Kasumi-1 (cell line): ENCODE results near the gene TRPV6.

ENCODE experiments used
- DNase-seq, 2 experiments: peaks; one replicate each; lab custom pipeline; 2025; lab: John Stamatoyannopoulos, UW

Gene TRPV6

DNA sequence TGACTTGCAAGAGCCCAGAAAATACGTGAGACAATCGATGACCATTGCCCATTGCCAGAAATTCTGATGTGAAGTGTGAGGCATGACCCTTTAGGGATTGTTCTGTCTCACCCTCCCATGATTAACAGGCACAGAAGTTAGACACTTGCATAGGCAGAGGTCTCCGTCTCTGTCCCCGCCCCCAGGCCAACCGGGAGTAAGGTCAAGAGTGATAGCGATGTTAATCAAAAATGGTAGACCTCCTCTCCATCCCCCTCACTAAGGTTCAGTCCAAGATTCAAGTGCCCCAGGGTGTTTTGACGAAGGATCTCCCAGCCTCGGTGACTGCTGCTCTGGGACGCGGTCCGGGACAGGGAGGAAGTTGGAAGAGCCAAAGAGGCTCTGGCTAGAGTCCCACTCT lies 22.7 kb upstream of the TRPV6 start:
- DNase-seq: no peak

DNA sequence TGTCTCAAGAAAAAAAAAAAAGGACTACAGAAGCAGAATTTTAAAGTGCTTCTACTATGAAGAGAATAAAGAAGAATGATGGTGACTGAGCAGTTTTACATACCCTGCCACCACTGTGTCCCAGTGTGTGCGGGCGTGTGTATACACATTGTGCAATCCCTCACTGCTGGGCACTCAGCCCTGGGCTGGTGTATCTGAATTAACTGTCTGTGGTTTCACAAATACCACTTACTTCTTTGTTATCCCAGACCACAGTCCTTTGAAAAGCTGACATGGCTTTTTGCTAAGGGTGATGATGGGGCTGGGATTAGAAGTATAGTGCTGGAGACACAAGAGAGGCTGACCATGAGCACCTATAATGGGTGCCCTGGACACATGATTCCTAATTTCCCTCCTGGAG lies 21.1 kb upstream of the TRPV6 start:
- no peak for DNase-seq

DNA sequence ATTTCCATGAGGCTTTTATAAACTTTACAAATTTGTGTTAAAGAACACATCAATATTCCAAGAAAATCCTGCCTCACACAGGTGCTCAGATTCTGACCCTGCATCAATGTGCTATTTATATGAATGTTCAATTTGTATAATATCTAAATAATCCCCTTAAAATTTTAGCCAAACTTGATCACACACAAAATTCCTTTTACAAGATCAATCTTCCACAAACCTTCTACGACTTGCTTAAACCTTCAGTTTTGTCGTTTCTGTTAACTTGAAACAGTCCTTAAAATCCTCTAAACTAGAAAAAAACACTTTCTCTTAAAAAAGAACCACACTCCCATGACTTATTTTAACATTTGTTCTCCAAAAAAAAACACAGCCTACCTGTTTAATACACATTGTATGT lies 20.2 kb upstream of the TRPV6 start:
- no peak for DNase-seq

DNA sequence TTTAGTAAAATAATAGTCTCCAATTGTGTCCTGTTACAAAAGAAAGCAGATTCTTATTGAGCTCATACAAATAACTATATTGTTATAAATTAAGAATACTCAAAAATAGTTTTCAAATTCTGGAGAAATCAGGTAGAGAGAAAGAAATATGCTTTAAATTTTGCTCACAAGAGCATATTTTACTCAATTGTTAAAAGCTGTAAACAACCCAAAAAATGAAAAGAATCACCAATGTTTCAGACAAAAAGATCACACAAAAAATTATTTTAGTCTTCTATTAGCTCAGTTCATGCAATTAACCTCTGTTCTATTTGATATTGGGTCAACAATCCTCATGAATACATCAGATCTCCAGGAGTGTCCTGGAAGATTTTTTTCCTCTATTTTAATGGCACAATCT lies 18.6 kb upstream of the TRPV6 start:
- no peak for DNase-seq

DNA sequence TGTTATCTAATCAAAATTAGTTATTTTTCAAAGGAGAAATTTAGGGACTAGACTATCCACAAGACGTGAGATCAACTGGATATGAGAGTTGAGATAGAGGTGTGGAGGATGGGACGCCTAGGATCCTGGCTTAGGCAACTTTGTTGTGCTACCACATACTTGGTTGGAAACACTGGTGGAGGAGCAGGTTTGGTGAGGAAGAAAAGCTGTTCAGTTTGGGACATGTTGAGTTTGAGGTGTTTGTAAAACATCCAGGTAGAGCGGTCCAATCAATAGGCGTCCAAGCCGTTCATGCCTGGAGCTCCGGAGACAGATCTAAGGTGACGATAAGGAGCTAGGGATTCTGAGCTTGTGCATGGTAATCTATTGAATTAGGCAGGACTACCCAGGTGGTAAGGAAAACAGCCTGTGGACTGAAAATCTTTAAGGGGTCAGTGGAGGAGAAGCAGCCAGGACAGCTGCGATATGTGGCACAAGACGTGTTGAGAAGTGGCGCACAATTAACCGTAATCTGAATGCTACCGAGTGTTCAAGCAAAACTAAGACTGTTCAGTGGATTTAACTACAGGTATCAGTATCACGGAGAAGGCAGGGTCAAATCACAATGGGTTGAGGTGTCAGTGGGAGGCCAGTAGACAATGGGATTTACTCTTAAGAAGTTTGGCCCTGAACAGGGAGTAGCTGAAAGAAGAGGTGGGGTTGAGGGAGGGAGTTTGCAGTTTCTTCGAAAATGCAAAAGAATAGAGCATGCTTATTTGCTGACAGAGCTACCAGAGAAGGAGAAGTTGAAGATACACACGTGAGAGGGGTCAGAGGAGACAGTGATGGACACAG lies 16.1 kb upstream of the TRPV6 start:
- no peak for DNase-seq

DNA sequence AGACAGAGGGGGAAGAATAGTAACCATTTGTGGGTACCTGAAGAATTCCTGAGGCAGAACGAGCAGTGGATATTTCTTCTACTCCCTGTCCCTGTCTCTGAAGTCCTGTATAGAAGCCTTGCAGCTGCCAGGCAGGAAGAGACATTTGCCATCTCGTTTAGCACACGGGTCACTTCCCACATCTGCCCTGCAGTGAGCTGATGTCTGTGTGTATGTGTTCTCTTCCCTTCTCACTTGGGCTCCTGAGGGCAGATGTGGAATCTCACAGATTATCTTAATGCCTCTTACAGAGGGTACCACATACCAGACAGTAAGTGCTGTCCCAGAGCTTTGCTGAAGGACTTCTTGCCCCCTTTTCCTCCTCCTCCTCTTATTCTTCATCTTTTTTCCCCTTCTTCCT lies 14.1 kb upstream of the TRPV6 start:
- DNase-seq: no peak

DNA sequence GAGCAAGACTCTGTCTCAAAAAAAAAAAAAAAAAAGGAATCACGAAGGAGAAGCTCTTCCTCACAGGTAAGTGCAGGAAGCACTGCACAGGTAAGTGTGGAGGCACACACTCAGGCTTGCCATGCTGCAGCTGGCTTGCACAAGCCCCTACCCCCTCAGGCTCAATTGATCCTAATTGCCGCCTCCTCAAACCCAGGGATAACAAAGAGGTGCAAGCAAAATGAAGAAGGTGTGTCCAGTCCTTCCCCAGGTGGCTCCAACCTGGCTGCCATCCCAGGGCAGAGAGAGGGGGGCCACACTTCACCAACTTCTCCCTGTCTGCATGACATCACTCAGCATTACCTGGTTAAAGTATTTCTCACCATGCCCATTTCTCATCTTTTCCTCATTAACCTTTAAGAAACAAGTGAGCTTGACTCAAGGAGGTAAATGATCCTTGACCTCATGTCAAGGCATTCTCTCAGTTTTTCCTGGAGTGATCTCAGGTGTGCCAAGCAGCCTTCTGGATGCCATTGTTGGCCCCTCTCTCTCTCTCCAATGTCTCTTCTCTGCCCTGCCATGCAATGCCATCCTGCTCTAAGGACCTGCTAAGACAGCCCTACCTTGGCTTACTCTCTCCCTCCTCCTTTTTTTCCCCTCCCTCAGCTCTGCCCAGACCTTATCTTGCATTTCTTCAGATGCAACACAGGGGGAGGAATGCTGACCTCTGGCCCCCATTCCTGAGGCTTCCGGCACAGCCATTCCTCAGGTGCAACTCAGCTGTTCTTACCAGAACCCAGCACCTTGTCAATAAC lies 13.0 kb upstream of the TRPV6 start:
- DNase-seq: no peak

DNA sequence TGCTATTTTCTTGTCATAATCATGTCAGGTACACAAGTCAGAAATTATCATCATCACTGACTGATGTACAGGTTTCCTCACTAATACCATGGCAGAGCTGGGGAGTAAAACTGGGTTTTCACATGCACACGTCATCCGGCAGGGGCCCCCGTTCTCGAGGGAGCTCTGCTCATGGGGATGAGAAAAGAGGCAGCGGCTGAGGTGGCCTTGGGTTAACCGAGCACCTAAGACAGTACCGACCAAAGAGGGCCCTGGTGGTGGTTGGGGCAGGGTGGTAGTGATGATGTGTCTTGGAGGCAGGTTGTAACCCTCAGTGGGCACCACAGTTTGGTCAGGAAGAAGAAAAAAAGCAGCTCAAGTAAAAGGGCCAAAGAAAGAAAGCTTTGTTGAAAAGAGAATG lies 12.1 kb upstream of the TRPV6 start:
- DNase-seq: no peak

DNA sequence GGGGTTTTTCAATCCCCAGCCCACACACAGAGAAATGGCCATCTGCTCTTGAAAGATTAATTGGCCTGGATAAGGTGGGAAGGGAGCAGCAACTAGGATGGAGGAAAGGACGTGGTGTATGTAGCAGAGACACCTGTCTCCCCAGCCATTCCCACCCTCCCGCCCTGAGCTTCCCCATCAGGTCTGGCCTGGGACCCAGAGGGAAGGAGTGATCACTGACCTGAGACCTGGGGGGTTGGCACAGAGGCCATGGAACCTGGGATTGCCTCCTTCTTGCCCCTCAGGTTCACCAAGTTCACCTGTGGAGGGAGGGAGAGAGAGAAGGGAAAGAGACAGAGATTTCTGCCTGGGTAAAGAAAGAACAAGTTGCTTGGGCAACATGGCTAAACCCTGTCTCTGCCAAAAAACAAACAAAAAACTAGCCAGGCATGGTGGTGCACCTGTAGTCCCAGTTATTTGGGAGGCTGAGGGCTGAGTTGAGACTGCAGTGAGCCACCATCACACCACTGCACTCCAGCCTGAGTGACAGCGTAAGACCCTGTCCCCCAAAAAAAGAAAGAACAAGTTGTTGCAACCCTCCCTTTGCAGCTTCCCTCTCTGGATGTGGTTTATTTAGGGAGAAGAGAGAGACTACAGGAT lies 11.3 kb upstream of the TRPV6 start:
- DNase-seq: no peak

DNA sequence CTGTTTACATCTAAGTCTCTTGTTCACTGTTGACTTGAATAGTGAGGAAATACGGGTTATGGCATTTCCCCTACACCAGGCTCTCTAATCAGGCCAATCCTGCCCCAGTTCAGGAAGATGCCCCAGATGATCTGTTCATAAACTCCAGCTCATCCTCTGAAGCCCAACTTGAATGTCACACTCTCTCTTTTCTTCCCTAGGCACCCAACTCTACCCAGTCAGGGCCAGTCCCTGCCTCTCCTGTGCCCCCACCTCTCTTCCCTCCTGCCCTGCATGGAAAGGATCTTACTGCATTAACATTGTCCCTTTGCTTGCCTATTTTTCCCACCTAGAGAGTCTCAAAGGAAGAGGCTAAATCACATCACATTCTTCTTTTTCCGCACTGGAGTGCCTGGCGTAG lies 10.6 kb upstream of the TRPV6 start:
- DNase-seq: no peak

DNA sequence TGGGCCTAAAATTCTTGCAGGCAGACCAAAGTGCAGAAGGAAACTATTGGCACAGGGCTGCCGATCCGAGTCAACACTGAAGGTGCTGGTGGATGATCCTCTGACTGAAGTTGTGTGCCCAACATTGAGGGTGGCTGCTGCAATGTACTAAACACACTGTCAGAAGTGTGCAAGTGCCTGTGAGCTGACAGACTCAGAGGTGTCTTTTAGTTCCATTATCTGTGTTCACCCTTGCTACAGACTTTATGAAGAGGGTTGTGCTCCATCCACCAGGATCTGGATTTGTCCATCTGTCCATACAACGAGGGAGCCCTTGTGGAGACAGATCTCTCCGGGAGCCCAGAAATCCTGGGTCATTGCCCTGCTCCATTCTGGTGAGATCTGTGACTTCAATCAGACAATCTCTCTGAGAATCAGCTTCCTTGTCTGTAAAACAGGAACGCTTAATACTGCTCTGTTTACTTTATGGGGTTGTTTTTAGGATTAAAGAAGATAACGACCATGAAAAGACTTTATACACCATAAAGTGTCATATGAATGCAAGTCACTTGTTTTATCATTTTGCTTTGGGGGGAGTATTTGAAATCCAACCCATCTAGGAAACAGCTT lies 9.5 kb upstream of the TRPV6 start:
- no peak for DNase-seq

DNA sequence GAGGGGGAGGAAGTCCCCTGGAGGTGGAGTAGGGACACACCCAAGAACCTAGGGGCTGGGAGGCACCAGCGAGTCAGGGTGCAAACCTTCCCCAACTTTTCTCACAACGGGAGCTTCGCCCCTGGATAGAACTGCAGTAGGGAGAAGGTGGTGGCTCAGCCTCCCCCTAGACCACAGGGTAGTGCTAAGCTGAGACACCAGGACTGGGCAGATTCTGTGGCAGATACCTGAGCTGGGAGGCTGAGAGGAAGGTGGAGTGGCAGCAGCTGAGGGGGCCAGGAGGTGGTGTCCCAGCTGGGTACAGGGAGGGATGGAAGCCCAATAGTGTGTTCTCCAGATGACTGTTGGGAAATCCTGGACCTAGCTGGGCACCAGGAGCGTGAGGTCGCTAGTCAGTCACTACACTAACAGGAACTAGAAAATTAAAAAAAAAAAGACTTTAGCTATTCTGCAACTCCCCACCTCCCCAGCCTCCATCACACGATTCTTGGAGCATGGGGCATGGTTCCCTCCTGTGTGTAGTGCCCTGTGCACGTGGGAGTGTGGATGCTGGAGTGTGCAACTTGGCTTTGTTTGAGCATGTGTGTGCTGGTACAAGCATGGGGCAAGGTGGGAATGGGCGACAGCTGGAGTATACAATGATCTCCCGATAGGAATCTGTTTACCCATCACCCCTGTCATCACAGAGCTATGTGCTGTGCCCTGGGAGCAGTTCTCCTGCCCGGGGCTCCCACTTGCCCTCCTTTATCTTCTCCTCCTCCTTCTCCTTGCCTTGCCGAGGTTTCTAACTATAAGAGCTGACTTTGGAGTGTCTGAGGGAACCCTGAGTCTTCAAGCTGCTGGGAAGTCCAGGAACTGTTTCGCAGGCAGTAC lies 8.8 kb upstream of the TRPV6 start:
- no peak for DNase-seq

DNA sequence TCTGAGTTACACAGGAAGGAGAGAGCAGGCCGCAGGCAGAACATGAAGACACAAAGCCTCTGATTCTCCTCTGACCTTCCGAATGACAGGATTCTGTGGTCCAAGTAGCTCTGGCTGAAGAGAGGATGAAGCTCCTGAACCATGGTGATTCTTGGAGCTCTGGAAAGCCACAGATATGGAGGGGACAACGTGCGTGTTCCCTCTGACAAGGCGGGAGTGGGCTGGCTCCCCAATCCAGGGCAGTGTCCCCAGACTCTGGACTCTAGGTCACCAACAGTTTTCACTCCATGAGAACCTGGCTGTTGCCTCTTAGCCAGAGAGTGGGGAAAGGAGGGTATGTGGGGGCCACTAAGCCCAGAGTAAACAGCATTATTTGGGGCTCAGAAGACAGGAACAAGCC lies 7.4 kb upstream of the TRPV6 start:
- DNase-seq: no peak

DNA sequence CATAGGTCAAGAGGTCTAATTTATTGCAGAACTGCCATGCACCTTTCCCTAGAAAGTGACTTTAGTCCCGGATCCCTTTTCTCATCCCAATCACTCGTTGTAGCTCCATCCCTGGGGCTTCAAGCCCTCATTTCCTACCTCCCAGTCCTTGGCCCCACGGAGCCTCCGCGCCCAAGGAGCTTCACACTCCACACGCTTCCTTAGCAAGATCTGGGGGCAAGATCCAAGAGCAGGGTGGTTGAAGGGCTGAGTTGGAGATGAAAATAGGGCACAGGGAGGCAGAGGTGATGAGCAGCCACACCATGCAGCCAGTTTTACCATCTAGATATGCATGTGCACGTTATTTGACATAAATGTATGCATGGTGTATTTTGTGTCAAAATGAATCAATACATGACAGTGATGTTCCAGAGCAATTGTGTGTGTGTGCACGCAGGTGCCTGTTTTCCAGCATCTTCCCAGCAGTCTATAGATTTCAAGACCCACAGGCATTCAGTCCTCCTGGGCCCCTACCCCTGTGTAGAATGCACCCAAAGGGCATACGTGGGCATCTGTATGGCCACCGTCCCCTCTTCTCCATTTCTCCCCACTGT lies 6.0 kb upstream of the TRPV6 start:
- DNase-seq: no peak

DNA sequence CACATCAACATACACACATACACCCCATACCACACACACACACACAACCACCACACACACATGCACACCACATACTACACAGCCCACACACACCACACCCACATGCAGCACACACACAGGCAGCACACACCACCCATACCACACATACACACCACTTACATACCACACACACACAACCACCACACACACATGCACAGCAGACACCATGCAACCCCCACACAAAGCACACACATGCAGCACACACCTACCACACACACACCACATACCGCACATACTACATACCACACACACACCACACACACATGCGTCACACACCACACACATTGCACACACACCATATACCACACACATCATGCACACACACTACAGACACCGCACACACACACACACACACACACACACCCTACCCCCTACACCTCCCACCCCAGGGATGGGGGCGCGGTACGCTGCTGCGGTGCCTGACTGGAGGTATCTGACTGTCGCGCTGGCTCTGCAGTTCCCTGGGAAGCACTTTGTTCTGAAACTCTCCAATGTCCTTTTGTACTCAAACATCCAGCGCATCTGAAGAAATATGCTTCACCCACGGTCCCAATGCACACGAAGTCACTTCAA lies 5.4 kb upstream of the TRPV6 start:
- no peak for DNase-seq

DNA sequence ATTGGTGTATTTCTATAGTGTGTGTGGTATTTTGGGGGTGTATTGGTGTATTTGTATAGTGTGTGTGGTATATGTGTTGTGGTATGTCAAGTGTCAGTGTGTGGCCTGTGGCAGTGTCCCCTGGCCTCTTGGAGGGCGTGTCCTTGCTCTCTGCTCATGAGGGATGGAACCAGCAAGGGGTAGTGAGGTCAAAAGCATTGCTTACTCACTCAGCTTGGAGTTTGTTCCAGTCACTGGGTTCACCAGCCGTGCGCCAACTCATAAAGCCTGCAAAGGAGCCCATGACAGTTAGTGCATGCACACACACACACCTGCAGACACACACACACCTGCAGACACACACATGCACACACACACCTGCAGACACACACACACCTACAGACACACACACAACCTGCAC lies 4.3 kb upstream of the TRPV6 start:
- DNase-seq: no peak

DNA sequence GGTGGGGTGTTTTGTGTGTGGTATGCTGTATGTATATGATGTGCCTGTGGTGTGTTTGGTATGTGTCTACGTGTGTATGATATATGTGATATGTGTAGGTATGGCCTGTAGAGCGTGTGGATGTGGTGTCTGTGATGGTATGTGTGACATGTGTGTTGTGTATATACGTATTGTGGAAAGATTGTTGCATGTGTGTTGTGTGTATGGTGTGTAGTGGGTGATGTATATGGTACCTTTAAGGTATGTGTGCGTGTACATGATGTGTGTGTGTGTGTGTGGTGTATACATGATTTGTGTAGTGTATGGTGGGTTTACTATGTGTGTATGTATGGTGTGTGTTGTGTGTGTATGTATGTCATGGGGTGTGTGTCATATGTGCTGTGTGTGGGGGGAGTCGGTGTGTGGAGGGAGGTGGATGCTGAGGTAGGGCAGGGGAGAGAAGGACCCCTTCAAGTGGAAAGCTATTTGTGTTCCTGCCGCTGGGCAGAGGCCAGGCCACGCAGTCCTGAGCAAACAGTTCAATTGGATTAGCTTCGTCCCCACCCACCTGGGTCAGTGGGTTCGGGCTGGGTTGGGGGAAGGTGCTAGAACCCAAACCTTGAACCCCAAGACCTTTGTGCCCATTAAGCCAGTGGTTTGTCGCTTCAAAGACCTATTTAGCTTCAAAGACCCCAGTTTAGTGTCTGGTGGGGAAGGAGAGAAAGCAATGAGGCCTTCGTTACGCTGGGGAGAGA lies 1.9 kb upstream of the TRPV6 start:
- DNase-seq: no peak

DNA sequence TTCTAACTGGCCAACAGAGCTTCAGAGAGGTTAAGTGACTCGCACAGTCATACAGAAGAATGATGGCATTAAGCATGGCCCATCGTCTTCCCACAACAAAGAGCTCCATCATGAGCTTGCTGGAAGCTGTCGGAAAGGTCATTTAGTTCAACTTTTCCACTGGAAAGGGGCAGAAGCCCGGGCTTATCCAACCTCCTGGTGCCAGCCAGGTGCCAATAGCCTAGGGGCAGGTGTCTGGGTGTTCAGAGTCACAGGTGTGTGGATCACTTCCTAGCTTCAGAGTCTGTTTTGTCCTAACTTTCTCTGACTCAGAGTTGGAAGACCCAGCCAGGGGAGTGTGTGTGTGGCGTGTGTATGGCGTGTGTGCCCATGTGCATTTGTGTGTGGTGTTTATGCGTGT lies 1.3 kb upstream of the TRPV6 start:
- DNase-seq: no peak

DNA sequence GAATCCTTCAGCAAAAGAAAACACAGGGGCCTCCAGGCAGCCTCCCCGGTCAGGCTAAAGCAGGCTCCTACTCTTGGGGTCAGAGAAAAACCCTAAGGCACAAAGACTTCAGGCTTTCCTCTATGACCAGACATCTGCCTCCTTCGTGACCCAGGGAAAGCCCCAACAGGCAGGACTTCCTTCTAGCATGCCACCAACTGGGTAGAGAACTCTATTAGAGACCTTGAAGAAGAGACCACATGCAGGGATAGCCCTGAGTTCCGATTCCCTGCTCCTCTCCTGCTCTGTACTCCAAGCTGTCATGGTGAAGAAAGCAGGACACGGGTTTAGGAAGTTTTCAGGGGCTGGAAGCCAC lies 1.3 kb downstream of the TRPV6 start:
- DNase-seq: no peak

DNA sequence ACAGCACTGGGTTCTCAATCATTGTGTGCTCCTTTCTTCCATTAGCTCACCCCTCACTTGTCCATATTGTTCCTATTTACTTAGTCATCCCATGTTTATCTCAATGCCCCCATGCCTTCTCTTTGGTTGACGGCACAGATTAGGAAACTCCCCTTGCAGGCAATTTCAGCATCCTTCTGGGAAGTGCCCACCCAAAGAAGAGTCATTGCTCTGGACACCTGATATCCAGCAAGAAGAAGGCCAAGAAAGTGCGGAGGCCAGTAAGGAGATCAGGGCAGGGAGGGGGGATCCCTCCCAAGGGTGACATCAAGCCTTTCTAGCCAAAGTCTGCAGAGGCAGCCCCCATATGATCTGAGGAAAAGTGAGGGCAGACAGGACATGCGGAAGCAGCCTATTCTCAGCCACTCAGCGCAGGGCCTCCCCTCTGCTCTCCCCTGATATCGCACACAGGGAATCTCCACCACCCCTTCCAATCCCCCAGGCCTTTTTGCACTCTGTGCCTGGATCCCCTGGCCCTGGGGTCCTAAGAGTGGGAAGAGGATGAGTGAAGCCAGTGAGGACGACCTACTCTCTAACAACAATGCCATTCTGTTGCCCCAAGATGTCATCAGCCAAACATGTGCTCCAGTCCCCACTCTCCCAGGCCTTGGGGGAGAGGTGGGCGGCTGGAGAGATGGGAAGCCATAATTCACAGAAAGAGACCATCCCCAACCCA lies 1.8 kb downstream of the TRPV6 start:
- no peak for DNase-seq
